ENCODE measurements around the gene MCAM. TPM values are rescaled to one million over a fixed set of nuclear protein-coding genes. Genes with fewer than 3 reads are reported as not detected.

MCAM gene
- polyA plus RNA-seq, 4 donors, result 48.9 to 77.2 (median 53.0) TPM

- DNase-seq (ENCODE audit: low read depth in 4 of 4, low spot score in 3 of 4), result no peak
These were observed 28.8 kb upstream of the MCAM start for GRCh38 chr11:119345685-119346084.

GRCh38 chr11:119344291-119345010 is 27.5 kb upstream of the MCAM start:
- no peak for DNase-seq (ENCODE audit: low read depth in 4 of 4, low spot score in 3 of 4)

DNA sequence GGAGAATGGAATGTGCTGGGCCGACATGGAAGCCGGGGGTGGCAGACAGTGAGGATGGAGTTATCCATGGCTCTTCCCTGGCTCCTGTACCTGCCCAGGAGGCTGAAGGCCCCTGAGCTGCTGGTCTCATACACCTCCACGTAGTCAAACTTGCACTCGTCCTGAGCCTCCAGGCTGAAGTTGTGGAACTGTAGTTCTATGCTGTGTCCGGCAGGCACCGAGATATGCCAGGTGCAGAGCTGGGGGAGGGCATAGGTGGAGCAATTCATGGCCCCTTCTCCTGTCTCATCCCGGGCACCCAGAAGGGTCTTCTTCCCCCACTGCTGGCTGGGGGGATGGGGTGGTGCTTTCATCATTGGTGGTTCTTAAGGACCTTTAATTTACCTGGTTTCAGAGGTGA is 26.8 kb upstream of the MCAM start:
- no peak for DNase-seq (ENCODE audit: low read depth in 4 of 4, low spot score in 3 of 4)

- DNase-seq (ENCODE audit: low read depth in 4 of 4, low spot score in 3 of 4), result no peak
These were observed 25.6 kb upstream of the MCAM start for GRCh38 chr11:119342362-119343130.

DNA sequence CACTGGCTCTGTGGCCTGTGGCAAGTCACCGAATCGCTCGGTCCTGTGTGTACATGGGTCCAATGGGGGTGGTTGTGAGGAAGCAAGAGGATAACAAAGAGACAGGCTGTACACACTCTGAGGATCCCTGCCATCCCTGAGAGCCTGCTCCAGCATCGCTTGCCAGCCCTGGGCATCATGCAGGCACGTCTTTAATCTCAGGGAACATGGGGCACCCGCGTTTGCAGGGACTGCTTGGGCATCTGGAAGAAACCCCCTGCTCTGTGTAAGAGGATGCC is 25.0 kb upstream of the MCAM start:
- no peak for DNase-seq (ENCODE audit: low read depth in 4 of 4, low spot score in 3 of 4)

GRCh38 chr11:119341222-119342022 is 24.5 kb upstream of the MCAM start:
- no peak for DNase-seq (ENCODE audit: low read depth in 4 of 4, low spot score in 3 of 4)

- DNase-seq (ENCODE audit: low read depth in 4 of 4, low spot score in 3 of 4), result no peak
These were observed 23.6 kb upstream of the MCAM start, which contains the start of gene C1QTNF5 for GRCh38 chr11:119340335-119341221. C1QTNF5 (minus strand) TSS chr11:119340883; CDS start chr11:119340397, 486 bp downstream.

DNA sequence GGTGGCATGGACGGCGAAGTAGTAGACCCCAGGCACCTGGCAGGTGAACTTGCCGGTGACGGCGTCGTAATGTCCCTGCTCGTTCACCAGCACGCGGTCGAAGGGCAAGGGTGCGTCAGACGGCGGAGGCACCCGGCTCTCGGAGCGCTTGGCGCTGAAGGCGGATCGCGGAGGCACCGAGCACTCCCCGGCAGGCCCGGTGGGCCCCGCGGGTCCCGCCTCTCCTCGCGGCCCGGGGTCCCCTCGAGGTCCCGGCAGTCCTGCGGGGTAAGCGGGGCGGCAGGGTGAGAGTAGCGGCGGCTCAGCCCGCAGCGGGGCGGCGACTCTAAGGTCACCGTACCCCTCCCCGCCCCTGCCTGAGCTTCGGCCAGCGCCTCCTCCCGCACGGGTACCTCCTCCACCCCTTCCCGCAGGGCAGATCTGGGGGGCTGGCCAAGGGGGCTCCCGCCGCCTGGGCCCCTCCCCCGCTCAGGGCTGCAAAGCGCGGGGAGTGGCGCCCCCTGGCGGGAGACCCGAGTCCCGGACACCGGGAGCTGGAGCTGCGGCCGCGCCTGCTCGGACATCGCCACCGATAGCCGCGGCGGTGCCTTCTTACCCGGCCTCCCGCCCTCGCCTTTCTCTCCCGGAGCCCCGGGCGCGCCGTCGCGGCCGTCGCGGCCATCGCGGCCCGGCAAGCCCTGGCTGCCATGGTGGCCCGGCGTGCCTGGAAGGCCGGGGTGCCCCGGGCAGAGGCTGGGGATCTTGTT is 22.8 kb upstream of the MCAM start:
- DNase-seq (ENCODE audit: low read depth in 4 of 4, low spot score in 3 of 4), result no peak

GRCh38 chr11:119338965-119339588 is 22.1 kb upstream of the MCAM start:
- DNase-seq (ENCODE audit: low read depth in 4 of 4, low spot score in 3 of 4), result no peak

GRCh38 chr11:119338318-119338890 is 21.5 kb upstream of the MCAM start:
- no peak for DNase-seq (ENCODE audit: low read depth in 4 of 4, low spot score in 3 of 4)

DNA sequence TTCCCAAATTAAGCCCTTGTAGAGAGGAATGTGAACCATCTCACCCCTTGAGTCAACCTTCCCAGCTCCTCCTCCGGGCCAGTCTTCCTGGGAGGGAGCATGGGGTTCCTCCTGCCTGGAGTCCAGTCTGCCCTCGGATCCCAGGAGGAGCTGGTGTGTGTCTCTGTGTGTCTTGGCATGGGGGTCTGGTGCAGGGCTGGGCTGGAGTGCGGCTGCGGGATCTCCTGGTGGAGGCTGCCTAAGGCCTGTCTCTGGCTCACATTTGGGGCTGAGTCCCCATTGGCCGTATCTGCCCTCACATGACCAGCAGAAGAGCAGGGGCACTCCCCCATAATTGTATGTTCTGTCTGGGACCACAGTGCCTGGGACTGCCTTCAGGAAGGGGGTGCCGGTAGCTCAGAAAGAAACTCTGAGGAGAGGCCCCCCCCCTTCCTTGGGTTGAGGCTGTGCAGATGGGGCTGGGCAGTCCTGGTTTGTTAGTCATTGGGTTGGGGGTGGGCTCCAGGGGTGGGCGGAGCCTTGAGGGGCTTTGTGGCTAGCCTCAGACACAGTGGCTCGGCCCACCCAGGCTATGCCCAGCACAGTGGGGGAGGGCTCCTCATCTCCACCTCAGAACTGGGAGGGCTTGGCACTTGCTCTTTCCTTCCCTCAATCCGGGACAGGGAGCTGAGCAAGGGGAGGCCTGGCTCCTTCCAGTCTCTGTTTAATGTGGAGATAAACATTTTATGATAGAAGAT is 20.8 kb upstream of the MCAM start:
- DNase-seq (ENCODE audit: low read depth in 4 of 4, low spot score in 3 of 4), result no peak

DNA sequence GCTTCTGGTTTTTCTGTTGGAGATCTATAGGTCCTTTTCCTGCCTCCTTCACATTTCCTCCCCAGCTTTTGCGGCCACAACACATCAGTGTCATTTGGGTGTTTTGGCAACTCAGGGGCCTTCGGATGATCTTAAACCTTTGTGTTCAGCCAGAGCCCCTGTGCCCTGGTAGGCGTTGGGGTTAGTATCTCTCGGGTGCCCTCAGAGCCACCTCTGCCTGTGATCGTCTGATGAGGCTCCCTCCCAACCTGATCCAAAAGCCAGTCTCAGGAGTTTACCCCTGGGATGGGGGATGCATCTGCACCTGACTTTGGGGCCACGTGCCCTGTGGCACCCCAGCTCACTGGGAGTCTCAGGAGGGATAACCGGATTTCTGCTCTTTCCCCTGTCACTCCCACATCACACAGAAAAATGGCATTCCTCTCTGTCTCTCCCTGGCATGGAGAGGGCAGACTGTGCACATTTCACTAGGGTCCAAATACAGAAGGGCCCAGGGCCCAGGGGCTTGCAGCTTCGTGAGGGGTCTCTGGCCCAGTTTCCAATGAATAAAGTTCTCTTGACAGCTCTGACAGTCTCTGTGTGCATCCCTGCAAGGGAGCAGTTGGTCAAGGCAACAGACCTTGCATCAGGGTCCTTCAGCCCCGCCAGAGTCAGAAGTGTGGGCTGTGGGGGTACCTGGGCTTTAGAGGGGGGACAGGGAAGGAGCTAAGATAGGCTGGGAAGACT is 20.0 kb upstream of the MCAM start:
- no peak for DNase-seq (ENCODE audit: low read depth in 4 of 4, low spot score in 3 of 4)

DNA sequence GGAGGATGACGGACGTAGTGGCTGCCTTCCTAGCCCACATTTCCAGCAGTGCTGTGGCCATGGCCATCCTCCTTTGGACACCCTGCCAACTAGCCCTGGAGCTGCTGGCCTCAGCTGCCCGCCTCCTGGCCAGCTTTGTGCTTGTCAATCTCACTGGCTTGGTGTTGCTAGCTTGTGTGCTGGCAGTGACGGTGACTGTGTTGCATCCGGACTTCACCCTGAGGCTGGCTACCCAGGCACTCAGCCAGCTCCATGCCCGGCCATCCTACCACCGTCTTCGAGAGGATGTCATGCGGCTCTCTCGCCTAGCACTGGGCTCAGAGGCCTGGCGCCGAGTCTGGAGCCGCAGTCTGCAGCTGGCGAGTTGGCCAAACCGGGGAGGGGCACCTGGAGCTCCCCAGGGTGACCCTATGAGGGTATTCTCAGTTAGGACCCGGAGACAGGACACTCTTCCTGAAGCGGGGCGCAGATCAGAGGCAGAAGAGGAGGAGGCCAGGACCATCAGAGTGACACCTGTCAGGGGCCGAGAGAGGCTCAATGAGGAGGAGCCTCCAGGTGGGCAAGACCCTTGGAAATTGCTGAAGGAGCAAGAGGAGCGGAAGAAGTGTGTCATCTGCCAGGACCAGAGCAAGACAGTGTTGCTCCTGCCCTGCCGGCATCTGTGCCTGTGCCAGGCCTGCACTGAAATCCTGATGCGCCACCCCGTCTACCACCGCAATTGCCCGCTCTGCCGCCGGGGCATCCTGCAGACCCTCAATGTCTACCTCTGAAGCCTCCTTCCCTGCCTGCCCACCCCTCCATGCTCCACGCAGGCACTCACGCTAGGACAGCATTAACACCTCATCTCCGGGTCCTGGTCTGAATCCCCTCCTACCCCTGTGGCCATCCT is 19.0 kb upstream of the MCAM start:
- DNase-seq (ENCODE audit: low read depth in 4 of 4, low spot score in 3 of 4), result no peak

DNA sequence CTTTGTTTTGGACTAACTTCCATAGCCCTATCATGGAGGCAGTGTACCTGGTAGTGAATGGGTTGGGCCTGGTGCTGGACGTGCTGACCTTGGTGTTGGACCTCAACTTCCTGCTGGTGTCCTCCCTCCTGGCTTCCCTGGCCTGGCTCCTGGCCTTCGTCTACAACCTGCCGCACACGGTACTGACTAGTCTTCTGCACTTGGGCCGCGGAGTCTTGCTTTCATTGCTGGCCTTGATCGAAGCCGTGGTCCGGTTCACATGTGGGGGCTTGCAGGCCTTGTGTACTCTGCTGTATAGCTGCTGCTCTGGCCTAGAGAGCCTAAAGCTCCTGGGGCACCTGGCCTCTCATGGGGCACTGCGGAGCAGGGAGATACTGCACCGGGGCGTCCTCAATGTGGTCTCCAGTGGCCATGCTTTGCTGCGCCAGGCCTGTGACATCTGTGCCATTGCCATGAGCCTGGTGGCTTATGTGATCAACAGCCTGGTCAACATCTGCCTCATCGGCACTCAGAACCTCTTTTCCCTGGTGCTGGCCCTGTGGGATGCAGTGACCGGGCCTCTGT is 18.2 kb upstream of the MCAM start:
- DNase-seq (ENCODE audit: low read depth in 4 of 4, low spot score in 3 of 4), result no peak

DNA sequence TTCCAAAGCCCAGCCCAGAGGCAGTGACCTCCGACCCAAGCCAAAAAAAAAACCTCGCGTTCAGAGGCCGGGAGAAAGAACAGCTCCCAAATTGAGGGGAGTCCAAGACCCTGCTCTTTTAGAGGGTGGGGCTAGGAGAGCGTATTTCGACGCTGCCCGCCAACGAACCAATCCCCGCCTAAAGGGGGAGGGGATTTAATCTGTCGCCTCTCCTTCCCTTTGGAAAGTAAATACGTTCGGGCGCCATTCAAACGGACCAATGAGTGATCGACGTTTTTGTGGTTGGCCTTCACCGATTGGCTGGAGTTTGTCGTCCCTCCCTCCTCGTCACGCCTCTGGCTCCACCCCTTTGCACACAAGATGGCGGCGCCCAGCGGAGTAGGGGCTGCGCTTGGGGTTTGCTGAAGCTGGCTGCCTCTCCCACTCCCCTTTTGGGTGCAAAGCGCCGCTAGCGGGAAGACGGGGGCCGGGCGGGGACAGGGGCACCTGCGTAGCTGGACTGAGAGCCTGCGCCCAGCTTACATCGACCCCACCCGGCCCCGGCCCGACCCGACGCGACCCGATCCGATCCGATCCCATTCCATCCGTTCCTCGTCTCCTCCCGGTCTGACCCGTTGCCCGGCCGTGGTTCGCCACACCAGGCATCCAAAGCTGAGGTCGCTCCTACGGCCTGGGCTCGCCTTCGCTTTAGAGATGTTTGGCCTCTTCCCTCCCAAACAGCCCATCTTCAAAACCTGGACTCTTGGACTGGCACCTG is 17.4 kb upstream of the MCAM start, which contains the start of gene RNF26:
RNF26 (plus strand) TSS at position 354 of the 757 bp plus-strand sequence. CDS start 596 bp downstream, outside the sequence.
- peak; percentile 95 to 98 (median 97) for DNase-seq (ENCODE audit: low read depth in 4 of 4, low spot score in 3 of 4)
